HepG2 (cell line): ENCODE results near the gene LRP5. TPM values are rescaled to one million over a fixed set of nuclear protein-coding genes. Genes with fewer than 3 reads are reported as not detected.
A peak's percentile ranks its signal among the peaks of the same experiment; 100 is the strongest.

ENCODE experiments used
- ATAC-seq: fragments of 200-7000 bp; cut with Tn5 transposase; 3 replicates; pipeline ENCODE4 v1.9.1; 2020; ENCODE audit warnings: mild to moderate bottlenecking, moderate library complexity
- BruUV-seq: library from RNA; stranded (reverse); fragments of 400-500 nt; replicated peaks from 2 replicates; lab custom pipeline; 2021; lab: Mats Ljungman, UMichigan
- CTCF ChIA-PET: fragments of 300-600 bp; formaldehyde crosslinking; extraction: SDS; loops from one replicate; lab custom pipeline; 2021; ENCODE audit warnings: low total read pairs, inconsistent platforms, low intra/inter-chr PET ratio; lab: Yijun Ruan, JAX
- POLR2A ChIA-PET: fragments of 350-600 bp; sonication (Branson Sonifier 250); formaldehyde crosslinking; loops from one replicate; lab custom pipeline; 2020; ENCODE audit warnings: antibody characterized with exemption, inconsistent platforms; lab: Yijun Ruan, JAX
- DNase-seq: peaks from one replicate; pipeline ENCODE4 v3.0.0-alpha.2; 2015; ENCODE audit warnings: low spot score
- FAIRE-seq: peaks from 3 replicates; lab custom pipeline; 2011; peaks lifted over from hg19 to GRCh38; lab: Jason Lieb, UNC
- H2AFZ ChIP-seq: one replicate; pipeline ENCODE4 v1.6.1; 2011; ENCODE audit warnings: low read length, inconsistent platforms
- H3K27ac ChIP-seq: fragments of 300-600 bp; 3 replicates; pipeline ENCODE4 v1.8.0; 2011; ENCODE audit warnings: mixed run types, mild to moderate bottlenecking, mixed read lengths, low read length, inconsistent platforms; ENCODE audit not compliant: insufficient read depth; ENCODE audit errors: extremely low read length
- H3K27me3 ChIP-seq, 2 experiments: fragments of 200-600 bp in 1 of 2; 2 replicates in 1 of 2; 3 replicates in 1 of 2; pipeline versions ENCODE4 v1.6.0 to v1.8.0; 2011; ENCODE audit warnings: low read length in 2 of 2, mild to moderate bottlenecking in 2 of 2, moderate library complexity in 2 of 2, inconsistent platforms in 1 of 2; ENCODE audit not compliant: insufficient read depth in 2 of 2, control insufficient read depth in 1 of 2
- H3K36me3 ChIP-seq, 2 experiments: fragments of 200-600 bp in 1 of 2; replicated peaks in 1 of 2; 2 replicates in 1 of 2; 3 replicates in 1 of 2; pipeline versions ENCODE4 v1.5.1 to v1.8.0; 2011; ENCODE audit warnings: low read length in 2 of 2, inconsistent platforms in 1 of 2; ENCODE audit not compliant: insufficient read depth in 2 of 2, control insufficient read depth in 1 of 2
- H3K4me1 ChIP-seq: 2 replicates; pipeline ENCODE4 v1.5.1; 2012; ENCODE audit warnings: low read length, inconsistent platforms; ENCODE audit not compliant: insufficient read depth
- H3K4me2 ChIP-seq: 2 replicates; pipeline ENCODE4 v1.6.0; 2011; ENCODE audit warnings: low read depth, low read length, inconsistent platforms
- H3K4me3 ChIP-seq, 3 experiments: fragments of 200-600 bp in 1 of 3; sonication (generic), shearing (Covaris generic) in 1 of 3; replicated peaks in 1 of 3; 2 replicates each; pipeline ENCODE4 v1.5.1; 2011 to 2016; ENCODE audit warnings: low read length in 3 of 3, inconsistent platforms in 2 of 3, low read depth in 2 of 3, mild to moderate bottlenecking in 2 of 3, control low read depth in 1 of 3, mixed read lengths in 1 of 3; ENCODE audit not compliant: insufficient read depth in 1 of 3
- H3K79me2 ChIP-seq: one replicate; pipeline ENCODE4 v1.6.1; 2011; ENCODE audit warnings: low read length, inconsistent platforms; ENCODE audit not compliant: insufficient read depth
- H3K9ac ChIP-seq: 2 replicates; pipeline ENCODE4 v1.6.0; 2011; ENCODE audit warnings: mild to moderate bottlenecking, low read depth, low read length, inconsistent platforms; ENCODE audit not compliant: insufficient read depth
- H3K9me3 ChIP-seq: 2 replicates; pipeline ENCODE4 v1.5.1; 2012; ENCODE audit warnings: mild to moderate bottlenecking, low read length
- H4K20me1 ChIP-seq: 2 replicates; pipeline ENCODE4 v1.6.0; 2011; ENCODE audit warnings: inconsistent platforms, mild to moderate bottlenecking, low read length, moderate library complexity; ENCODE audit not compliant: insufficient read depth
- GLI4 ChIP-seq: sonication (generic); formaldehyde crosslinking; IDR thresholded peaks from 2 replicates; pipeline ENCODE4 v1.5.1; 2020; ENCODE audit warnings: missing genetic modification reagents, mild to moderate bottlenecking, moderate library complexity, borderline replicate concordance
- SMAD9 ChIP-seq: sonication (generic); formaldehyde crosslinking; IDR thresholded peaks from 2 replicates; pipeline ENCODE4 v1.5.1; 2020; ENCODE audit warnings: mild to moderate bottlenecking, missing genetic modification reagents
- SP4 ChIP-seq: sonication (generic); formaldehyde crosslinking; IDR thresholded peaks from 2 replicates; pipeline ENCODE4 v1.8.1; 2023; ENCODE audit warnings: mild to moderate bottlenecking, missing genetic modification reagents
- TCF7L2 ChIP-seq: IDR thresholded peaks from 2 replicates; pipeline ENCODE4 v1.6.1; 2011; ENCODE audit warnings: mild to moderate bottlenecking, low read depth, low read length, moderate library complexity
- ZBTB8A ChIP-seq: sonication (generic); formaldehyde crosslinking; IDR thresholded peaks from 2 replicates; pipeline ENCODE4 v1.4.0; 2020; ENCODE audit warnings: mild to moderate bottlenecking, low read depth, missing genetic modification reagents, borderline replicate concordance
- ZFP41 ChIP-seq: sonication (generic); formaldehyde crosslinking; IDR thresholded peaks from 2 replicates; pipeline ENCODE4 v1.4.0; 2020; ENCODE audit warnings: mild to moderate bottlenecking, missing genetic modification reagents, borderline replicate concordance
- ZNF672 ChIP-seq: sonication (generic); formaldehyde crosslinking; IDR thresholded peaks from 2 replicates; pipeline ENCODE4 v1.8.1; 2022; ENCODE audit warnings: missing genetic modification reagents
- ZNF850 ChIP-seq: sonication (generic); formaldehyde crosslinking; conservative IDR thresholded peaks from 2 replicates; pipeline ENCODE4 v1.9.0; 2021; ENCODE audit warnings: mild to moderate bottlenecking, missing genetic modification reagents
- WGBS: methylation state at CpG from one replicate; pipeline ENCODE4 v1.1.6; 2017; ENCODE audit warnings: low lambda C conversion rate; 5-methylcytosine and 5-hydroxymethylcytosine counted together
- in situ Hi-C: cut with HindIII; loops from 2 replicates; pipeline ENCODE4 v1.10.0; 2017; ENCODE audit warnings: low pct_unique_long_range_greater_than_20kb; ENCODE audit not compliant: extremely low pct_ligation_motif_present
- intact Hi-C: fragments of 100-400 bp; cut with micrococcal nuclease; formaldehyde crosslinking; loops from one replicate; pipeline ENCODE4 v1.10.0; 2022; ENCODE audit not compliant: unreplicated experiment
- polyA plus RNA-seq, 8 experiments: library from polyadenylated mRNA; depleted of rRNA in 3 of 8; stranded (reverse) in 7 of 8; unstranded in 1 of 8; fragments of >200 nt; fragmentation: Illumina TruSeq in 4 of 8; extraction: Trizol in 4 of 8; gene quantifications; 2 replicates each; pipeline versions ENCODE4 v1.2.1 to v1.2.3, GENCODE V29; 2011 to 2016; ENCODE audit warnings: low read depth in 4 of 8, missing spikeins in 1 of 8, mixed read lengths in 1 of 8; ENCODE audit not compliant: insufficient read depth in 1 of 8
- total RNA-seq, 5 experiments: library from RNA; depleted of rRNA; stranded (reverse); fragments of >200 nt; fragmentation: Illumina TruSeq; extraction: Trizol; gene quantifications; 2 replicates each; pipeline ENCODE4 v1.2.3, GENCODE V29; 2016; ENCODE audit warnings: low read depth in 1 of 5
- TF ChIP-seq, protein P1 (sequence below): sonication (generic); formaldehyde crosslinking; IDR thresholded peaks from 2 replicates; pipeline ENCODE4 v1.5.0; 2020; ENCODE audit warnings: mild to moderate bottlenecking, missing genetic modification reagents
- TF ChIP-seq, protein P2 (sequence below): sonication (generic); formaldehyde crosslinking; IDR thresholded peaks from 2 replicates; pipeline ENCODE4 v1.9.0; 2021; ENCODE audit warnings: missing genetic modification reagents, borderline replicate concordance
- TF ChIP-seq, protein P3 (sequence below): sonication (generic); formaldehyde crosslinking; conservative IDR thresholded peaks from 2 replicates; pipeline ENCODE4 v1.8.0; 2022; ENCODE audit warnings: low read depth, missing genetic modification reagents
- TF ChIP-seq, protein P4 (sequence below), 2 experiments: sonication (generic) in 1 of 2; formaldehyde crosslinking in 1 of 2; IDR thresholded peaks; 2 replicates each; pipeline versions ENCODE4 v1.4.0 to v1.6.1; 2018 to 2020; ENCODE audit warnings: missing genetic modification reagents in 2 of 2, borderline replicate concordance in 1 of 2, low read depth in 1 of 2, mild to moderate bottlenecking in 1 of 2, missing biosample characterization in 1 of 2

LRP5 gene
- total and polyA plus RNA-seq, 2 of the 13 experiments (the other 11 are each of a cell fraction or from before 2014, with no cell fraction given): 40.4 to 64.0 TPM

DNA sequence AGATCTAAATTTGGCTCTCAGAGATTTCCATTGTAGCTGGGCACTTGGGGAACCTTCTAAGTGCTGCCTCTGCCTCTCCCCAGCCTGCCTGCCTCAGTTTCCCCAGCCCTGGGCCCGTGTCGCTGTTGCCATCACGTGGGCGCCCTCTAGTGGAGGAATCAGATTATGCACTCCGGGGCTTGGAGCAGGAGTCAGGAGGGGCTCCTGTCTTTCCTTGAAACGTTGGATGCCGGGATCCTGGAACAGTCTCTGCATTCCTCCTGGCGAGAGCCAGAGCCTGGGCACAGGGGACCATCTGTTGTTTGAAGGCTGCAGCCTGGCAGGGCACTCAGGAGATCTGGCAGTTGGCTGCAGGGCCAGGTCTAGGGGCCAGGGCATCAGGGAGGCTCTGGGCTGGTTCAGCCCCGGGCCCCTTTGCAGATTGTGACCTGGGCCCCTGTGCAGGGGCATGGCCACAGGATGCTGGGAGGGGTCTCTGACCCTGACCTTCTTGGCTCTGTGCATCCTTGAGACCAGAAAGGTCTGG is 71.6 kb downstream of the LRP5 start:
- WGBS: no CpG with 5 or more reads among the region's 9 CpGs
- Histone ChIP-seq H2AFZ (no peak overlapping the region), H3K27me3 (no peaks in the 10 kb centered on the region), H4K20me1 (peaks cover 23% of the 10 kb centered on the region), H3K9me3 (no peaks in the 10 kb centered on the region), H3K27ac (no peak overlapping the region), H3K36me3 (peaks cover 21 to 49% of the 10 kb centered on the region in 2 experiments; a peak in 4 of 5 replicates), H3K4me1 (peaks cover 46% of the 10 kb centered on the region), H3K4me2 (no peak overlapping the region), H3K79me2 (peaks cover 34% of the 10 kb centered on the region), H3K9ac (no peak overlapping the region), H3K4me3 (no peak overlapping the region)
- FAIRE-seq: no peak
- peak; percentile 43 for DNase-seq
- in situ Hi-C loops (loop anchor here (5.0 kb wide), 1 partner anchor 67 kb away; no protein-coding TSS in a partner anchor), intact Hi-C loops (no loop called here)
- ChIA-PET CTCF (interaction anchor here (0.7 to 1.4 kb wide), 2 partner anchors 41 to 127 kb away, joined by 3 to 9 read pairs; no protein-coding TSS in a partner anchor), POLR2A (interaction anchor here (4.9 kb wide), 1 partner anchor 86 kb away, joined by 54 read pairs; no protein-coding TSS in a partner anchor)
- no peak for ATAC-seq
- BruUV-seq: no TSS peak
- TF ChIP-seq, protein P1, sequence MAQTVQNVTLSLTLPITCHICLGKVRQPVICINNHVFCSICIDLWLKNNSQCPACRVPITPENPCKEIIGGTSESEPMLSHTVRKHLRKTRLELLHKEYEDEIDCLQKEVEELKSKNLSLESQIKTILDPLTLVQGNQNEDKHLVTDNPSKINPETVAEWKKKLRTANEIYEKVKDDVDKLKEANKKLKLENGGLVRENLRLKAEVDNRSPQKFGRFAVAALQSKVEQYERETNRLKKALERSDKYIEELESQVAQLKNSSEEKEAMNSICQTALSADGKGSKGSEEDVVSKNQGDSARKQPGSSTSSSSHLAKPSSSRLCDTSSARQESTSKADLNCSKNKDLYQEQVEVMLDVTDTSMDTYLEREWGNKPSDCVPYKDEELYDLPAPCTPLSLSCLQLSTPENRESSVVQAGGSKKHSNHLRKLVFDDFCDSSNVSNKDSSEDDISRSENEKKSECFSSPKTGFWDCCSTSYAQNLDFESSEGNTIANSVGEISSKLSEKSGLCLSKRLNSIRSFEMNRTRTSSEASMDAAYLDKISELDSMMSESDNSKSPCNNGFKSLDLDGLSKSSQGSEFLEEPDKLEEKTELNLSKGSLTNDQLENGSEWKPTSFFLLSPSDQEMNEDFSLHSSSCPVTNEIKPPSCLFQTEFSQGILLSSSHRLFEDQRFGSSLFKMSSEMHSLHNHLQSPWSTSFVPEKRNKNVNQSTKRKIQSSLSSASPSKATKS: no peak
- no peak for TF ChIP-seq TCF7L2
- no peak for TF ChIP-seq ZNF850
- TF ChIP-seq, protein P2, sequence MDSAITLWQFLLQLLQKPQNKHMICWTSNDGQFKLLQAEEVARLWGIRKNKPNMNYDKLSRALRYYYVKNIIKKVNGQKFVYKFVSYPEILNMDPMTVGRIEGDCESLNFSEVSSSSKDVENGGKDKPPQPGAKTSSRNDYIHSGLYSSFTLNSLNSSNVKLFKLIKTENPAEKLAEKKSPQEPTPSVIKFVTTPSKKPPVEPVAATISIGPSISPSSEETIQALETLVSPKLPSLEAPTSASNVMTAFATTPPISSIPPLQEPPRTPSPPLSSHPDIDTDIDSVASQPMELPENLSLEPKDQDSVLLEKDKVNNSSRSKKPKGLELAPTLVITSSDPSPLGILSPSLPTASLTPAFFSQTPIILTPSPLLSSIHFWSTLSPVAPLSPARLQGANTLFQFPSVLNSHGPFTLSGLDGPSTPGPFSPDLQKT (CRISPR knock-in tag): no peak
- TF ChIP-seq SP4 (CRISPR knock-in tag): no peak
- TF ChIP-seq SMAD9 (CRISPR knock-in tag): no peak
- TF ChIP-seq ZFP41 (CRISPR knock-in tag): no peak
- TF ChIP-seq GLI4 (CRISPR knock-in tag): no peak
- no peak for TF ChIP-seq ZNF672 (CRISPR knock-in tag)
- TF ChIP-seq ZBTB8A (CRISPR knock-in tag): no peak
- TF ChIP-seq, protein P3, sequence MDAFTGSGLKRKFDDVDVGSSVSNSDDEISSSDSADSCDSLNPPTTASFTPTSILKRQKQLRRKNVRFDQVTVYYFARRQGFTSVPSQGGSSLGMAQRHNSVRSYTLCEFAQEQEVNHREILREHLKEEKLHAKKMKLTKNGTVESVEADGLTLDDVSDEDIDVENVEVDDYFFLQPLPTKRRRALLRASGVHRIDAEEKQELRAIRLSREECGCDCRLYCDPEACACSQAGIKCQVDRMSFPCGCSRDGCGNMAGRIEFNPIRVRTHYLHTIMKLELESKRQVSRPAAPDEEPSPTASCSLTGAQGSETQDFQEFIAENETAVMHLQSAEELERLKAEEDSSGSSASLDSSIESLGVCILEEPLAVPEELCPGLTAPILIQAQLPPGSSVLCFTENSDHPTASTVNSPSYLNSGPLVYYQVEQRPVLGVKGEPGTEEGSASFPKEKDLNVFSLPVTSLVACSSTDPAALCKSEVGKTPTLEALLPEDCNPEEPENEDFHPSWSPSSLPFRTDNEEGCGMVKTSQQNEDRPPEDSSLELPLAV (CRISPR knock-in tag): no peak
- TF ChIP-seq, protein P4, sequence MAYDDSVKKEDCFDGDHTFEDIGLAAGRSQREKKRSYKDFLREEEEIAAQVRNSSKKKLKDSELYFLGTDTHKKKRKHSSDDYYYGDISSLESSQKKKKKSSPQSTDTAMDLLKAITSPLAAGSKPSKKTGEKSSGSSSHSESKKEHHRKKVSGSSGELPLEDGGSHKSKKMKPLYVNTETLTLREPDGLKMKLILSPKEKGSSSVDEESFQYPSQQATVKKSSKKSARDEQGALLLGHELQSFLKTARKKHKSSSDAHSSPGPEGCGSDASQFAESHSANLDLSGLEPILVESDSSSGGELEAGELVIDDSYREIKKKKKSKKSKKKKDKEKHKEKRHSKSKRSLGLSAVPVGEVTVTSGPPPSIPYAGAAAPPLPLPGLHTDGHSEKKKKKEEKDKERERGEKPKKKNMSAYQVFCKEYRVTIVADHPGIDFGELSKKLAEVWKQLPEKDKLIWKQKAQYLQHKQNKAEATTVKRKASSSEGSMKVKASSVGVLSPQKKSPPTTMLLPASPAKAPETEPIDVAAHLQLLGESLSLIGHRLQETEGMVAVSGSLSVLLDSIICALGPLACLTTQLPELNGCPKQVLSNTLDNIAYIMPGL (CRISPR knock-in tag; IDR thresholded peaks at IDR 0.05; ENCODE audit: borderline replicate concordance in 1 of 2, low read depth in 1 of 2): peak; percentile 48 to 58; a peak in 2 of 4 replicates
